CMK (cell line): ENCODE measurements around the gene DPY19L2.
"Not testable (repeated sequence)": the region's sequence is repeated elsewhere in the genome, so short reads cannot be mapped to it uniquely, and the experiment has no call there.

Experiments used
- DNase-seq: peaks from one replicate; pipeline ENCODE4 v3.0.0-alpha.2; 2010; ENCODE audit warnings: low read depth

DPY19L2 gene

DNA sequence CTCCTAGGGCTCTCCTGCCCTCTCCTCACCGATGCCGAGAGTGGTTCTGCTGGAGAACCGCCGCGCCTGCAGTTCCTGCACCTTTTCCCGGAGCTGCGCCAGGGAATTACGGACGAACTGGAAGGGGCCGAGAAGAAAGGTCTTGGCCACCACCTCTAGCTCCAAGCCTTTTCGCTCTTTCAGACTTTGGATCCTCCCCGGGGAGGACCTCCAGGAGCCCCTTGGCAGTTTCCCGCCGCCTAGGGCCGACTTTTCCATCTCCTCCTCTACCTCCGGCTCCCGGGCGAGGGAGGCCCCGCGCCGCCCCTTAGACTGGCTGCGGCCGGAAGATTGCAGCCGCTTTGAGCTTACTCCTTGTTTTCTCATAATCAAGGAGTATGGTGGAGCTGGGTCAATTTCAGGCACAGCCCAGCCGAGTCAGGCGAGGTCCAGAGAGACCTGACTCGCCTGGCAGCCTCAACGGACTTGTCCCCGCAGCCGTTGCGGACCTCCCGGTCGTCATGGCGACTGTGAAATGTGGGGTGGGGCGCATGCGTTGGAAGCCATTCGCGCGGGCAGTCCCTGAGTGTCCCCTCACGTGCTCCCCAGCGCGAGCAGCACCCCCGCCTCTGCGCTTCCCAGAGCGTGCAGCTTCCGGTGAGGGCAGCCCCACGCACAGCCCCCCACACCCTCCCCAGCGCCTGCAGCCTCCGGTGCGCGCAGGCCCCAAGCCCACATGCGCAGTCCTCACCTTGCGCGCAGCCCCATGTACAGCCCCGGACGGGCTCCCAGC is at the start of gene DPY19L2:
Gene DPY19L2, minus strand, starts transcription at position 466 of the 772 bp plus-strand sequence. Its CDS starts 100 bp downstream, at position 366.
- peak; percentile 44 for DNase-seq

DNA sequence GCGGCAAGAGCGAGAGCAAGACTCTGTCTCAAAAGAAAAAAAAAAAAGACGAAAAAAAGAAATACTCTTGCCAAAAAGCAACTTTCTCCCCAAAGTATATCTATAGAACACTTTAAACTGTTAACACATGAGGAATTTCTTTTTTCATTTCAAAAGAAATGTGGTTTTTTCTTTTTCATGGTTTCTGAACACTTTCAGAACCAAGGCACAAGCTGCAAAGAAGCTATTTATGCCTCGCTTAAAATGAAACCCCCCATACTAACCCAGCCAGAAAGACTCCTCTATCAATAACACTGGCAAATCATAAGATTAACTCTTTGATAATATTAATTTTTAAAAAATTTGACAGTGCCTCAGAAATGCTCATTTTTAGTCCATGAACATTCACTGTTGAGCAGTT is 48.6 kb upstream of the DPY19L2 start:
- not testable (repeated sequence) for DNase-seq

DNA sequence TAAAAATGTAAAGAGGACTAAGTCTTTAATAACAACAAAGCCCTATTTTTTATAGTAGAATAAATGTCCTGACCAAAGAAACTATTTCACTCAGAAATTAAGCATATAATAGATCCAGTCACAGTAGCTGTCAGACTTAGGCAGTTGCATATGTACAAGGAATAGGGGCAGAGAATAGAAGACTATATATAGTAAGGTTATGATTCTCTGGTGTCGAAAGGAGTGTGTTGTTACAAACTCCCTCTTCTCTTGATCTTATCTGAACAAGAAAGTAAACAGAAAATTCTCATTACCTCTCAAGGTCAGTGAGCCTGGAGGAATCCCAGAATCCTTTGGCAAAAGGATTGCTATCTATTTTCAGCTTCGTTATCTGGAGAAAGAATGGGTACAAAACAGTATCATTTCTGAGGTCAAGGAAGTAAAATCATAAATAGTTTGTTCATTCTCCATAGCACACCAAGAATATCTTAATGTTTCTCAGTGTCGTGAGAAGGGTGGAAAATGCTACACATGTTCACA is 46.9 kb upstream of the DPY19L2 start:
- DNase-seq, result not testable (repeated sequence)

DNA sequence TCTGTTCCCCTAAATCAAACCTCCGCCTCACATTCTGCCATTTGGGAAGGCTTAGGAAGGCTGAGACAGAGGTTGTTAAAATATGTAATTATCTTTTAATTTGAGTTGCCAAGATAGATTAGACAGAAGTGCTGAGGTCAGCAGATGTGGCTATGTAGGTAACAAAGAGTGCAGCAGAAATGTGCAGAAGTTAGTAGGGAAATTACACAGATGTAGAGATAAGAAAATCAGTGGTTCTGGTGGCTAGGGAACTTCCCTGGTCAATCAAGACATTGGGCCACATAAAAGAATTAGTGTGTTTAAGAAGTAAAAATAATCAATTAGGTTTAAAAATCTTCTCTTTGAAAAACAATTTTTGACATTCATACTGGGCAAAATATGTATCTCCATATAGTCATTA is 46.1 kb upstream of the DPY19L2 start:
- not testable (repeated sequence) for DNase-seq

DNA sequence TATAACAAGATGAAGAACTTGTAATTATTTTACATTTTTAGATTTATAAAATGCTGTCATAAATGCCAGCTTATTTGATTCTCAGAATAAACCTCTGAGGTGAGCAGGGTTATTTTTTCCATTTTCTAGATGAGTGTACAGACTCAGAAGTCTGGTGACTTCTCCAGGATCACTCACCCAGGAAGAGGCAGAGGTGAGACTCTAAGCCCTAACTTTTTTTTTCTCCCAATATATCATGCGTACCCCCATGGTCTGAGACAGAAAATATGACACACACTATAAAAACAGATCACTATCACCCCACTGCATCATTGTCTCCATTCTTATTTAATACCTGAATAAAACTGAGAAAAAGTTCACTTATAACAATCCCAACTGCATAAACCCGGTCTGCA is 45.4 kb upstream of the DPY19L2 start:
- not testable (repeated sequence) for DNase-seq

DNA sequence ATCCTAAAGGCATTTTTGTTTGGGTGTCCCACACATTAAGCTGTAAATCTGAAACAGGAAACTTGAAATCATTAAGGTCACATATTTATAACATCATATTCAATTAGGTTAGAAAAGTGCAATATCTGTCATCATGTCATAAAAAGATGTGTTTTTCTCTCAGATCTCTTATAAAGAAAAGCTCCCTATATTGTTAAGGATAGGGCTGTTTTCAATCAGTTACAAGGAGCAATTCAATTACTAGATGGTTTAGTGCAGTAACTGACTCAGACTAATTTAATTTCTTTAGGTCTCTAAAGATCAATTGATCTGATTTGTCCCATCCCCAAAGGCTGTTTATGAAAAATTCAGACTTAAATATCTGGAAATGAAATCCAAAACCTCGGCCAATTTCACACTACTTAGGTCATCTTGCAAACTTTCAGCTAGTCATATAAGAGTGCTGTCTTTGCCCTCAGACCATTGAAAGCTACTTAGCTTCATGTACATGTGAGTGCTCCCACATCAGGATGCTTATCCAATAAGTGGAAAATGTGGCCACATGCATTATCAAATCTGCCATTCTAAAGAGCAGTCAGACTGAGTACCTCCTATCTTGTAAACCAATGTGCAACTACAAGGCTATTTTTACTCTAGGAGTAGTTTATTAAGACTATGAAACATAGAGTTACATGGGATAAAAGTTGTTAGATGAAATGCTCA is 44.8 kb upstream of the DPY19L2 start:
- DNase-seq, result not testable (repeated sequence)

DNA sequence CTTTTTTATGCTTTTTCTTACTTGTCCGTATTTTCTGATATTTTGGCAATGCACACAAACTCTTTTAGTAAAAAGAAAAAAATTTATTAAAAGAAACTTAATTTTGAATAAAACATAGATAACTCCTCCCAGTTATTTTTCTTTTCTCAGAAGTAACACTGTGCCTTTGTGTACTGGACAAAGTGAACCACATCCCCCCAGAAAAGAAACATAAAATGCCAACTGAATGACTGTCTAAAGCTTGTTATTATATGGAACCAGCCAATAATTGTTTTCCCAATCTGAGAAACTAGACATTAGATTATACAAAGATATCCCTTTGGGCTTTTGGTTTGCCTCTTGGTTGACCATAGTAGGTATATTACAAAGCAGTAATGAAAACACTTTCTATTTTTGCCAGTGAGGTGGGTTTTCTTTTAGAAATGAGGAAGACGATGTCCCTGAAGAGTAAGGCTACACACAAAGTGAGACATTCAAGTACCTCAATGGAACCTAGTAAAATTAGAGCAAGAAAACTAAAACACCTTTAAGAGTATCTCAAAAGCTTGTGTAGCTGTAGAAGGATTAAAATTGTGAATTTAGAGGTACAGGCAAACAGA is 44.2 kb upstream of the DPY19L2 start:
- not testable (repeated sequence) for DNase-seq

DNA sequence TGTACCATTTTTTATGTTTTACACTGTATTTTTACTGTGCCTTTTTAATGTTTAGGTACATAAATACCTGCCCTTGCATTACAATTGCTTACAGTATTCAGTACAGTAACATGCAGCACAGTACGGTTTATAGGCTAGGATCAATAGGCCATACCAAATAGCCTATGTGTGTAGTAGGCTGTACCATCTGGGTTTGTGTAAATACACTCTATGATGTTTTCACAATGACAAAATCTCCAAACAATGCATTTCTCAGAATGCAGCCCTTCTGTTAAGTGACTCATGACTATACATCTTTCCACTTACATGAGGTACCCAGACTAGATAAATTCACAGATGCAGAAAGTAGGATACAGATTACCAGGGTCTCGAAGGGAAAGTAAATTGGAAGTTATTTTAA is 43.0 kb upstream of the DPY19L2 start:
- DNase-seq, result not testable (repeated sequence)

DNA sequence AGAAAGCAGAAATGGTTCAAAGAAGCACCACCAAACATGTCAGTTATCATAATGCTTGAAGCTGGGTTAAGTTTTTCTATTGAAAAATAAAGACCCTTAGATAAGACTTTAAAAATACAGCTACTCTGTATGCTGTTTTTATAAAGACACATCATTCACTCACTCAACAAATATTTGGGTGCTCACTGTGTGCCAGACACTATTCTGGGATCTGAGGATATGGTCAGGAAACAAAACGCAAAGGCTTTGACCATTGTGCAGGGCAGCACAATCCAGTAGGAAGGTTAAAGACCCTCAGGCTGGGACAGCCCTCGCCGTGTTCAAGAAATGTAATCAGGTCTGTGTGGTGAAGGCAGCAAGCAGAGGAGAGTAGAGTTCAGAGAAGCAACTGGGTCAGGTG is 38.0 kb upstream of the DPY19L2 start:
- no peak for DNase-seq

DNA sequence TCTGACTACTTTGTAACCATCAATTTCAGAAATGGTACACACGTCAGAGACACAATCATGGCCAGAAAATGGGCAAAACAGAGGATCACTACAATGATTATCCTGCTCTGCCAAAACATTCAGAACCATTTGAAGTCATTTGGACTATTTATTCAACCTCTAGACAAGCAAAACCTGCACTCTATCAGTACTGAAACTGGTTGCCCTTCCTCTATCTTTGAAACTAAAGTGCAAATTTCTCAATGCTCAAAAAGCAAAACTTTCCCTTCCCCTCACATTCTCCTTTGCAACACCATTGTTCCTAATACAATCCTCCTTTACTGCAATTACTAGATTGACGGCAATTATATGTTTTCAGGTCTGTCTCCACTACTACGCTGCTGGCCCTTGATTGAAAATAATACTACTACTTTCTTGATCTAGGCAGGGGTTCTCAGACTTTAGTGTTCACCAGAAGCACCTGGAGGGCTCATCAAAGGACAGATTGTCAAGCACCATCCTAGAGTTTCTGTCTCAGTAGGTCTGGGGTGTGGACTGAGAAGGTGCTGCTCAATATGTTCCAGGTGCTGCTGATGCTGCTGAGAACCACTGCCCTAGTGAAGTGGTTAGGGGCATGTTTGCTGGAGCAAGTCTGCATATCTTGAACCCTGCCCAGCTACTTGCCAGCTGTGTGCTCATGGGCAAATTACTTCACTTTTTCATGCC is 31.5 kb upstream of the DPY19L2 start:
- not testable (repeated sequence) for DNase-seq

DNA sequence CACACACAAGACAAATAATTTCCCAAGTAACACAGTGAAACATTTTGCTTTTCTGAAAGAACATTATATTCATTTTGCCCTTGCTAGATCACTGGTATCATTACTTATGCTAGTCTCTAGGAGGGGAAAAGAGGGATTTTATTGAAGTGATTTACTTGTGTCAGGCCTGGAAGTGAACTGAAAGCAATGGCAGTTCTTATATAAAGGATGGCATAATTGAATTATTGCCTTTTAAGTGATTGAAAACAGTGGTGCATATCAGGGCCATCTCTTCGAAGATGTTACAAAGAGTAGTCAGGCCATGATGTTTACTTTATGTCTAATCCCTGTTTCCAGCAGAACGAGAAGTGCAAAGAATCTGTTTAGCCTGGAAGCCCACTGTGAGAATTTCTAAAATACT is 30.7 kb upstream of the DPY19L2 start:
- not testable (repeated sequence) for DNase-seq

DNA sequence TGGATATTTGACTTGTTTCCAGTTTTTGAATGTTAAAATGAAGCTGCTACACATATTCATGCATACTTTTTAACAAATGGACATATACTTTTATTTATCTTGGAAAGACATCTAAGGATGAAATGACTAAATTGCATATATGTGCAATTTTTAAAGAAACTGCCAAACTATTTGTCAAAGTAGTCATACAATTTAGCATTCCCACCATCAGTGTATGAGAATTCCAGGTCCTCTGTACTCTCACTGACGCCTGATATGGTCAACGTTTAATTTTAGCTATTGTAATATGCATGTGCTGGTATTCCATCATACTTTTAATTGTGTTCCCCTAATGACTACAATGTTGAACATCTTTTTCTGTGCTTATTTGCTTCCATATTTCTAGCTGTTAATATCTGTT is 22.5 kb upstream of the DPY19L2 start:
- DNase-seq, result not testable (repeated sequence)

DNA sequence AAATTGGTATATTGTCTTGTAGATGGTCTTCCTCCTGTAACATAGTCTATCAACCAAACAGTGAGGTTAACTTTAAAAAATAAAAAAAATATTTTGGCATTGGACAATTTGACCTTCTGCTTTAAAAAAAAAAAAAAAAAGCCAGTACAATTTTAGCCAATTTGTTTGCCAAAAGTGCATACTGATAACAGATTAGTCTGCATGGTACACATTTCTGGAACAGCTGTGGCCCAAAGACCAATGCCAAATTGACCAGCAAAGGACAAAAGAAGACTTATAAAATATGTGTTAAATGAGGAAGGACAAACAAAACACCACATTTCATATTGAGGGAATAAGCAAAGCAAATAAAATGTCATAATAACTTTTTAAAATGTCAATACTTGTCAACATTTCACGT is 20.8 kb upstream of the DPY19L2 start:
- DNase-seq, result not testable (repeated sequence)

DNA sequence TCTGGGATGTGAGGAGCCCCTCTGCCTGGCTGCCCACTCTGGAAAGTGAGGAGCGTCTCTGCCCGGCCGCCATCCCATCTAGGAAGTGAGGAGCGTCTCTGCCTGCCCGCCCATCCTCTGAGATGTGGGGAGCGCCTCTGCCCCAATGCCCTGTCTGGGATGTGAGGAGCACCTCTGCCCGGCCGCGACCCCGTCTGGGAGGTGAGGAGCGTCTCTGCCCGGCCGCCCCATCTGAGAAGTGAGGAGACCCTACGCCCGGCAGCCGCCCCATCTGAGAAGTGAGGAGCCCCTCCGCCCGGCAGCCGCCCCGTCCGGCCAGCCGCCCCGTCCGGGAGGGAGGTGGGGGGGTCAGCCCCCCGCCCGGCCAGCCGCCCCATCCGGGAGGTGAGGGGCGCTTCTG is 18.3 kb upstream of the DPY19L2 start:
- DNase-seq, result not testable (repeated sequence)

DNA sequence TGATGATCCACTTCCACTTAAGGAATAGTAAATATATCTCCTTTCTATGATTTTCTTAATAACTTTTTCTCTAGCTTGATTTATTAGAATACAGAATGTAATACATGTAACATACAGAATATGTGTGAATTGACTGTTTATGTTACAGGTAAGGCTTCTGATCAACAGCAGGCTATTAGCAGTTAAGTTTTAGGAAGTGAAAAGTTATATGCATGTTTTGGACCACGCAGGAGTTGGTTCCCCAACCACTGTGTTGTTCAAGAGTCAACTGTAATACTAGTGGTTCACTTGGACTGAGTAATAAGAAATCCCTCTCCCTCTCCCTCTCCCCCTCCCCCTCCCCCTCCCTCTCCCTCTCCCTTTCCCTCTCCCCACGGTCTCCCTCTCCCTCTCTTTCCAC is 17.5 kb upstream of the DPY19L2 start:
- DNase-seq, result not testable (repeated sequence)

DNA sequence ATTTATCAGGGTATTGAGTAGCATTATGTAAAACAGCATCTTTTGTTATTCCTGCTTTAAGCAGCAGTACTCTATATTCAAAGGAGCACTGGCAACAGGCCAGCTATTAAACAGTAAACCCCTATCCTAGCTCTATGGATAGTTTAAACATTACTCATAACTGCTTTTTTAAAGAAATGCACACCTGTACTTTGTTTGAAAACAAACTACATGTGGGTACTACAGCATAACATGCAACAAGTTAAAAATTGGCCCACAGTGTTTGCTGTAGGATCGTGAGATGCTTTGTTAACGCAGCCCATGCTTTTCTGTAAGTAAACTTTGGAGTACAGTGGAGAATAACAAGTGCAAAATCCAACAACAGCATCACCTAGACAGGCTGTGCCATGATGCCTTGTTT is 14.3 kb upstream of the DPY19L2 start:
- DNase-seq, result not testable (repeated sequence)

DNA sequence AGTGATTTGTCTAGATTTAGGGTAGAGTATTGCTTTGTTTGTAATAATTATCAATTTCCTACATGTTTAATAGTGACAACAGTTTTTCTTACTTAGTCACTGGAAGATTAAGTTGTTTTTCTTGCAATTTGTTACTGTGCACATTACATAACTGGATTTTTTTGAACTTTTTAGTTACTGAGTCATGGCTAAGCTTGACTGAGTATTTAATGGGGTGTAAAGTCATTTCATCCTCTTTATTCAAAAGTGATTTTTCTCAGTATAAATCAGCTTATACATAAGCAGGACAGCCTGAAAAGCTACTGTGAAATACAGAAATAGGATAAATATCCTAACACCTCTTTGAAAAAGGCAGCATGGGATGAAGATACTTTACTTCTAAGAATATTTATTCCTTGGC is 12.5 kb upstream of the DPY19L2 start:
- DNase-seq, result not testable (repeated sequence)

DNA sequence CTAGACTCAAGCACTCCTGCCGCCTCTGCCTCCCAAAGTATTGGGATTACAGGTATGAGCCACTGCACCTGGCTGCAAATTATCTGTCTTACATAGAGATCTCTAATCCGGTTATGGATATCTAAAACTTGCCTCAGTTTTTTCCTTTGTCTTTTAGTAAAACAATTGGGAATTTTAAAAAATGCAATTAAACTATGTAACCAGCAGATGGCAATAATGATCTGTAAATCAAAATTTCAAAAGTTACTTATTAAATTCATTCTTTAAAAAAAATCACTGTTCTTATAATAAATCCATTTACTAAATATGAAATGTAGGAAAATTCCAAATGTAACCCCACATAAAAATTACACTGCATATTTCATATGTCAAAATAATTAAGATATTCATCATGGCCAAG is 4.3 kb upstream of the DPY19L2 start:
- DNase-seq, result not testable (repeated sequence)

DNA sequence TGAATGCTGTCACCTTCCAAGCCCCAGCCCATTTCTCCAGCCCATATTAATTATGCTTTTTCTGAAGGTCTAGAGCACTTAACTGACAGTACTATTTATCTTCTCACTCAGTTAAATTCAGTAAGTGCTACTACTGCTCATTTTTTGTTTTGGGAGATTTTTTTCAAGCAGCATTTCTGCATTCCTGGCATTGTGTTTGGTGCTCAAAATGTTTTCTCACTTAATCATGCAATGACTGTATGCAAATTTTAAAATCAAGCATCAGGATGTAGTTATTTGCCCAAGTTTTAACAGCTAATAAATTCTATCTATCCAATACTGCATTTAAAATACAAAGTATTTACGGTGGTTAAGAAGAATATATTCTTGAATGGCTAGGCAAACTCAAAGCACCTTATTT is 1.6 kb upstream of the DPY19L2 start:
- not testable (repeated sequence) for DNase-seq

DNA sequence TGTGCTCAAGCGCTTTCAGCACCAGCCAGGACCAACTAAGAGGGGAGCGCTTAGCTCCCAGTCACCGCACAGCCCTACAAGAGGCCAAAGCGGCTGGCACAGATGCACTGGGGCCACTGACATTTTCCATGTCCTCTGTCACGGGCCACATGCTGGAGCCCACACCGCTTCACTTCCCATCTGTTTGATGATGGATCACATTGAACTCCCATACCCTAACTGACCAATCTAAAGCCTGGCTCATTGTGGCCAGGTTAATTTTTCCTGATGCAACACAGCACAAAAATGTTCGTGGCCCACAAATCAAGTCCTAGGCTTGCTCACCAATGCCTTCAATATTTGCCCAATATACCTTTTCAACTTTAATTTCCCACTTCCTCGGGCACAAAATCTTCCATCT is 1.1 kb upstream of the DPY19L2 start:
- not testable (repeated sequence) for DNase-seq

DNA sequence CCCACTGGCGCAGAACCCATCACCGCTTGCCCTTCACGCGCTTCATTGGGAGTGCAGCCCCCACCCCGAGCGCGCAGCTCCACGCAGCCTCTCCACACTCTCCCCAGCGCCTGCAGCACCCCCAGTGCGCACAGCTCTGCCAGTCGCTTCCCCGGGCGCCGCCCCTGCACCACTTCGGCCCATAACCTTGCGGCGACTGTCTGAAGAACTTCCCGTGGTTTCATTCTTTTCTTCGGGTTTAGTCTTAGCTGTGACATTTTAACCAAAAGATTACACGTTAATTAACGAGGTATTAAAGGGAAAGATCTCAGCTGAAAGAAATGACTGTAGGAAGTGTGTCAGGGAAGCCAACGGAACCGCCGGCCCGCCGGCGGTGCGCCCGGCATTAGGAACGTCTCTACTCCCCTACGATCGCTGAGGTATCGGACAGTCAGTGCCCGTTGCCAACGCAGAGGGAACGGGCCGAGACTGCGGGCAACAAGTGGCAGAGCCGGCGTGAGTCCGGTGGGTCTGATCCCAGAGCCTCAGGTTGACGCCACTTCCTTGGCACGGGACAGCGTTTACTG is 590 bp upstream of the DPY19L2 start:
- not testable (repeated sequence) for DNase-seq

DNA sequence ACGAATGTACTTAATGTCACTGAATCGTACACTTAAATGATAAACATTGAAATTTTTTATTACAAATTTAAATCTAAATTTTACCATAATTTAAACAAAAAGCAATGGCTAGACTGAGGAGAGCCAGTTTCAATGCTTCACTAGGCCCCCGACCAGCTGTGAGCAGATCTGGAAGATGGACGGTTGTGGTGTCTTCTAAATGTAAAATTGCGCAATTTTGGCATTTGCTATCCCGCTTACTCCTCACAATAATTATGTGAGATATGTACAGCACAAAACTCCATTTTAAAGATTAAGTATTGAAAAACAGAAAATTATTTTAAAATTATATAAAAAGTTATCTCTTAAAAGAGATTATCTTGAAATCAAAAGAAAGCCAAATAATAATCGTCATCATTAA is 5.3 kb downstream of the DPY19L2 start:
- not testable (repeated sequence) for DNase-seq
